ENCODE results near the gene SPTLC3. TPM values are rescaled to one million over a fixed set of nuclear protein-coding genes. Genes with fewer than 3 reads are reported as not detected.

The SPTLC3 gene
- total RNA-seq, 1 donor: under 0.01 TPM

- no peak for TF ChIP-seq CTCF (IDR thresholded peaks at IDR 0.05; ENCODE audit: insufficient read depth, low read depth, low read length)
- no peak for DNase-seq (ENCODE audit: low read depth)
- no peak overlapping the region for H3K4me3 ChIP-seq (ENCODE audit: low read depth, low read length)
Observed at GRCh38 chr20:13035399-13036152, 26.8 kb downstream of the SPTLC3 start.

GRCh38 chr20:13037727-13038126 is 29.0 kb downstream of the SPTLC3 start:
- H3K4me3 ChIP-seq (ENCODE audit: low read depth, low read length): no peak overlapping the region
- DNase-seq (ENCODE audit: low read depth): no peak
- TF ChIP-seq CTCF (IDR thresholded peaks at IDR 0.05; ENCODE audit: insufficient read depth, low read depth, low read length): no peak

- no peak for TF ChIP-seq CTCF (IDR thresholded peaks at IDR 0.05; ENCODE audit: insufficient read depth, low read depth, low read length)
- H3K4me3 ChIP-seq (ENCODE audit: low read depth, low read length): no peak overlapping the region
- DNase-seq (ENCODE audit: low read depth): no peak
Observed at GRCh38 chr20:13041574-13042457, 33.0 kb downstream of the SPTLC3 start.

GRCh38 chr20:13042458-13042794 is 33.7 kb downstream of the SPTLC3 start:
- no peak overlapping the region for H3K4me3 ChIP-seq (ENCODE audit: low read depth, low read length)
- no peak for DNase-seq (ENCODE audit: low read depth)
- no peak for TF ChIP-seq CTCF (IDR thresholded peaks at IDR 0.05; ENCODE audit: insufficient read depth, low read depth, low read length)

GRCh38 chr20:13046409-13046808 is 37.6 kb downstream of the SPTLC3 start:
- no peak for DNase-seq (ENCODE audit: low read depth)
- TF ChIP-seq CTCF (IDR thresholded peaks at IDR 0.05; ENCODE audit: insufficient read depth, low read depth, low read length): no peak
- no peak overlapping the region for H3K4me3 ChIP-seq (ENCODE audit: low read depth, low read length)

GRCh38 chr20:13054011-13054410 is 45.2 kb downstream of the SPTLC3 start:
- DNase-seq (ENCODE audit: low read depth): no peak
- no peak for TF ChIP-seq CTCF (IDR thresholded peaks at IDR 0.05; ENCODE audit: insufficient read depth, low read depth, low read length)

More at GRCh38 chr20:13054011-13054410, 45.2 kb downstream of the SPTLC3 start:
- H3K4me3 ChIP-seq (ENCODE audit: low read depth, low read length): no peak overlapping the region

All from fibroblast of villous mesenchyme (primary cell).